ENCODE measurements around the gene SCN3B. TPM values are rescaled to one million over a fixed set of nuclear protein-coding genes. Genes with fewer than 3 reads are reported as not detected.

SCN3B gene
- total RNA-seq, 1 experiment from 2014 or later, result not detected

- H4K20me1 ChIP-seq (ENCODE audit: insufficient read depth), result no peaks in the 10 kb centered on the region
- no TSS peak for BruUV-seq (replicated peaks)
- H3K36me3 ChIP-seq (ENCODE audit: low read depth), result no peaks in the 10 kb centered on the region
- H3K79me2 ChIP-seq (ENCODE audit: low read depth), result no peaks in the 10 kb centered on the region
- H3K9me3 ChIP-seq (ENCODE audit: insufficient read depth, low read depth), result no peaks in the 10 kb centered on the region
- H3K9me2 ChIP-seq (ENCODE audit: insufficient read depth), result no peaks in the 10 kb centered on the region
- no peaks in the 10 kb centered on the region for H3F3A ChIP-seq (ENCODE audit: insufficient read depth, low read depth)
- no peak overlapping the region for H3K4me3 ChIP-seq
- H3K27me3 ChIP-seq (ENCODE audit: insufficient read depth, low read depth), result peaks cover 92% of the 10 kb centered on the region
- H2AFZ ChIP-seq, result no peak overlapping the region
- no peak for TF ChIP-seq EZH2 (IDR thresholded peaks at IDR 0.05; ENCODE audit: low read depth)
- CTCF ChIA-PET, result interaction anchor here (0.6 kb wide), 1 partner anchor 72 kb away, joined by 10 read pairs; no protein-coding TSS in a partner anchor
- POLR2A ChIA-PET (ENCODE audit: unreplicated experiment), result no interaction called here
- H3K4me2 ChIP-seq, result no peak overlapping the region
- H3K4me1 ChIP-seq (replicated peaks; ENCODE audit: insufficient read depth), result no peaks in the 10 kb centered on the region
- DNase-seq, result no peak
- H3K27ac ChIP-seq, result no peak overlapping the region
- intact Hi-C loops (cut with micrococcal nuclease; ENCODE audit: unreplicated experiment), result no loop called here
Observed at GRCh38 chr11:123652599-123652998, 1.8 kb downstream of the SCN3B start.

- ChIA-PET POLR2A (ENCODE audit: unreplicated experiment) (no interaction called here), CTCF (no interaction called here)
- Histone ChIP-seq H3F3A (ENCODE audit: insufficient read depth, low read depth) (no peaks in the 10 kb centered on the region), H2AFZ (no peak overlapping the region), H3K4me3 (no peak overlapping the region), H3K27ac (no peak overlapping the region), H3K27me3 (ENCODE audit: insufficient read depth, low read depth) (peaks cover 94% of the 10 kb centered on the region), H3K9me3 (ENCODE audit: insufficient read depth, low read depth) (no peaks in the 10 kb centered on the region), H3K9me2 (ENCODE audit: insufficient read depth) (no peaks in the 10 kb centered on the region), H3K36me3 (ENCODE audit: low read depth) (no peaks in the 10 kb centered on the region), H3K79me2 (ENCODE audit: low read depth) (no peaks in the 10 kb centered on the region), H3K4me2 (no peak overlapping the region), H3K4me1 (replicated peaks; ENCODE audit: insufficient read depth) (no peaks in the 10 kb centered on the region), H4K20me1 (ENCODE audit: insufficient read depth) (peaks cover 3% of the 10 kb centered on the region; the same call in 1 of the 2 replicates)
- no TSS peak for BruUV-seq (replicated peaks)
- intact Hi-C loops (cut with micrococcal nuclease; ENCODE audit: unreplicated experiment), result no loop called here
- no peak for DNase-seq
- TF ChIP-seq EZH2 (IDR thresholded peaks at IDR 0.05; ENCODE audit: low read depth) (no peak), CTCF (conservative IDR thresholded peaks at IDR 0.05) (no peak)
Observed at GRCh38 chr11:123650901-123651300, 3.5 kb downstream of the SCN3B start.

GRCh38 chr11:123645286-123645975 lies 9.0 kb downstream of the SCN3B start:
- no peak overlapping the region for H2AFZ ChIP-seq
- no peaks in the 10 kb centered on the region for H3K9me3 ChIP-seq (ENCODE audit: insufficient read depth, low read depth)
- no peaks in the 10 kb centered on the region for H3K36me3 ChIP-seq (ENCODE audit: low read depth)
- H3K9me2 ChIP-seq (ENCODE audit: insufficient read depth), result no peaks in the 10 kb centered on the region
- intact Hi-C loops (cut with micrococcal nuclease; ENCODE audit: unreplicated experiment), result no loop called here
- no peak overlapping the region for H3K4me3 ChIP-seq
- CTCF ChIA-PET, result no interaction called here
- H3K27ac ChIP-seq, result no peak overlapping the region
- peaks cover 4% of the 10 kb centered on the region; the same call in 1 of the 2 replicates for H4K20me1 ChIP-seq (ENCODE audit: insufficient read depth)
- no peak overlapping the region for H3K4me2 ChIP-seq
- H3K4me1 ChIP-seq (replicated peaks; ENCODE audit: insufficient read depth), result no peaks in the 10 kb centered on the region
- H3K79me2 ChIP-seq (ENCODE audit: low read depth), result no peaks in the 10 kb centered on the region
- POLR2A ChIA-PET (ENCODE audit: unreplicated experiment), result no interaction called here
- TF ChIP-seq CTCF (conservative IDR thresholded peaks at IDR 0.05), result no peak
- no peak for TF ChIP-seq EZH2 (IDR thresholded peaks at IDR 0.05; ENCODE audit: low read depth)
- BruUV-seq (replicated peaks), result no TSS peak
- peaks cover 76% of the 10 kb centered on the region for H3K27me3 ChIP-seq (ENCODE audit: insufficient read depth, low read depth)
- no peaks in the 10 kb centered on the region for H3F3A ChIP-seq (ENCODE audit: insufficient read depth, low read depth)
- DNase-seq, result no peak
